OCI-LY1 (cell line): Measurements from ENCODE around the gene KRTAP3-1.

ENCODE experiments used
- CTCF ChIP-seq: fragments of 200-600 bp; sonication (generic), shearing (Covaris generic); IDR thresholded peaks from 2 replicates; pipeline ENCODE4 v1.5.1; 2017; ENCODE audit warnings: mild to moderate bottlenecking, antibody characterized with exemption, low read length, moderate library complexity, mixed read lengths
- EZH2 ChIP-seq: fragments of 200-600 bp; sonication (generic), shearing (Covaris generic); IDR thresholded peaks from 2 replicates; pipeline ENCODE4 v1.8.0; 2017; ENCODE audit warnings: borderline replicate concordance, mixed run types, mild to moderate bottlenecking, antibody characterized with exemption, low read length, moderate library complexity, mixed read lengths

GRCh38 chr17:40980596-40980995 is 28.3 kb downstream of the KRTAP3-1 start:
- TF ChIP-seq CTCF = no peak
- TF ChIP-seq EZH2 = no peak
